ENCODE results near the gene AFAP1.

GRCh38 chr4:7865533-7865932, 74.1 kb downstream of the AFAP1 start:
- TF ChIP-seq, protein P1, sequence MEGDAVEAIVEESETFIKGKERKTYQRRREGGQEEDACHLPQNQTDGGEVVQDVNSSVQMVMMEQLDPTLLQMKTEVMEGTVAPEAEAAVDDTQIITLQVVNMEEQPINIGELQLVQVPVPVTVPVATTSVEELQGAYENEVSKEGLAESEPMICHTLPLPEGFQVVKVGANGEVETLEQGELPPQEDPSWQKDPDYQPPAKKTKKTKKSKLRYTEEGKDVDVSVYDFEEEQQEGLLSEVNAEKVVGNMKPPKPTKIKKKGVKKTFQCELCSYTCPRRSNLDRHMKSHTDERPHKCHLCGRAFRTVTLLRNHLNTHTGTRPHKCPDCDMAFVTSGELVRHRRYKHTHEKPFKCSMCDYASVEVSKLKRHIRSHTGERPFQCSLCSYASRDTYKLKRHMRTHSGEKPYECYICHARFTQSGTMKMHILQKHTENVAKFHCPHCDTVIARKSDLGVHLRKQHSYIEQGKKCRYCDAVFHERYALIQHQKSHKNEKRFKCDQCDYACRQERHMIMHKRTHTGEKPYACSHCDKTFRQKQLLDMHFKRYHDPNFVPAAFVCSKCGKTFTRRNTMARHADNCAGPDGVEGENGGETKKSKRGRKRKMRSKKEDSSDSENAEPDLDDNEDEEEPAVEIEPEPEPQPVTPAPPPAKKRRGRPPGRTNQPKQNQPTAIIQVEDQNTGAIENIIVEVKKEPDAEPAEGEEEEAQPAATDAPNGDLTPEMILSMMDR (conservative IDR thresholded peaks at IDR 0.05; ENCODE audit: low read depth, low read length), result no peak
- TF ChIP-seq EZH2 (IDR thresholded peaks at IDR 0.05; ENCODE audit: low read length, unreplicated experiment), result no peak
